ENCODE data around the gene ARHGAP28. TPM values are rescaled to one million over a fixed set of nuclear protein-coding genes. Genes with fewer than 3 reads are reported as not detected.

ARHGAP28 gene
- polyA plus RNA-seq, 1 donor from 2014 or later = 9.8 TPM

GRCh38 chr18:6947338-6948030 is 218.0 kb downstream of the ARHGAP28 start:
- Histone ChIP-seq H3K27ac (ENCODE audit: low read length) (no peak overlapping the region), H4K20me1 (ENCODE audit: insufficient read depth) (no peaks in the 10 kb centered on the region), H3K9me2 (ENCODE audit: insufficient read depth, low read length) (no peaks in the 10 kb centered on the region), H3K9me3 (ENCODE audit: low read length) (no peaks in the 10 kb centered on the region), H2AFZ (ENCODE audit: low read depth, low read length) (no peak overlapping the region), H3K27me3 (ENCODE audit: insufficient read depth, low read depth, low read length) (no peaks in the 10 kb centered on the region), H3K9ac (ENCODE audit: low read length) (no peak overlapping the region), H3K79me2 (replicated peaks; ENCODE audit: insufficient read depth, low read length) (no peaks in the 10 kb centered on the region), H3K4me2 (ENCODE audit: low read length) (no peak overlapping the region), H3K36me3 (ENCODE audit: insufficient read depth, low read length) (no peaks in the 10 kb centered on the region), H3F3A (ENCODE audit: insufficient read depth, low read length, poor library complexity, severe bottlenecking) (no peaks in the 10 kb centered on the region), H3K4me3 (ENCODE audit: low read length) (no peak overlapping the region)
- TF ChIP-seq SMC3 (conservative IDR thresholded peaks at IDR 0.05; ENCODE audit: poor library complexity) (no peak), EP300 (conservative IDR thresholded peaks at IDR 0.05; ENCODE audit: poor library complexity, severe bottlenecking) (no peak), EZH2 (IDR thresholded peaks at IDR 0.05; ENCODE audit: borderline replicate concordance, insufficient read depth, low read length, poor library complexity, severe bottlenecking) (no peak), REST (IDR thresholded peaks at IDR 0.05; ENCODE audit: borderline replicate concordance) (no peak), MXI1 (conservative IDR thresholded peaks at IDR 0.05; ENCODE audit: poor library complexity, severe bottlenecking) (no peak), RAD21 (conservative IDR thresholded peaks at IDR 0.05) (no peak), TAF1 (IDR thresholded peaks at IDR 0.05; ENCODE audit: low read depth) (no peak), POLR2AphosphoS5 (IDR thresholded peaks at IDR 0.05) (no peak)
- TF ChIP-seq, protein P1, sequence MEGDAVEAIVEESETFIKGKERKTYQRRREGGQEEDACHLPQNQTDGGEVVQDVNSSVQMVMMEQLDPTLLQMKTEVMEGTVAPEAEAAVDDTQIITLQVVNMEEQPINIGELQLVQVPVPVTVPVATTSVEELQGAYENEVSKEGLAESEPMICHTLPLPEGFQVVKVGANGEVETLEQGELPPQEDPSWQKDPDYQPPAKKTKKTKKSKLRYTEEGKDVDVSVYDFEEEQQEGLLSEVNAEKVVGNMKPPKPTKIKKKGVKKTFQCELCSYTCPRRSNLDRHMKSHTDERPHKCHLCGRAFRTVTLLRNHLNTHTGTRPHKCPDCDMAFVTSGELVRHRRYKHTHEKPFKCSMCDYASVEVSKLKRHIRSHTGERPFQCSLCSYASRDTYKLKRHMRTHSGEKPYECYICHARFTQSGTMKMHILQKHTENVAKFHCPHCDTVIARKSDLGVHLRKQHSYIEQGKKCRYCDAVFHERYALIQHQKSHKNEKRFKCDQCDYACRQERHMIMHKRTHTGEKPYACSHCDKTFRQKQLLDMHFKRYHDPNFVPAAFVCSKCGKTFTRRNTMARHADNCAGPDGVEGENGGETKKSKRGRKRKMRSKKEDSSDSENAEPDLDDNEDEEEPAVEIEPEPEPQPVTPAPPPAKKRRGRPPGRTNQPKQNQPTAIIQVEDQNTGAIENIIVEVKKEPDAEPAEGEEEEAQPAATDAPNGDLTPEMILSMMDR (IDR thresholded peaks at IDR 0.05; ENCODE audit: poor library complexity, severe bottlenecking) = no peak

DNA sequence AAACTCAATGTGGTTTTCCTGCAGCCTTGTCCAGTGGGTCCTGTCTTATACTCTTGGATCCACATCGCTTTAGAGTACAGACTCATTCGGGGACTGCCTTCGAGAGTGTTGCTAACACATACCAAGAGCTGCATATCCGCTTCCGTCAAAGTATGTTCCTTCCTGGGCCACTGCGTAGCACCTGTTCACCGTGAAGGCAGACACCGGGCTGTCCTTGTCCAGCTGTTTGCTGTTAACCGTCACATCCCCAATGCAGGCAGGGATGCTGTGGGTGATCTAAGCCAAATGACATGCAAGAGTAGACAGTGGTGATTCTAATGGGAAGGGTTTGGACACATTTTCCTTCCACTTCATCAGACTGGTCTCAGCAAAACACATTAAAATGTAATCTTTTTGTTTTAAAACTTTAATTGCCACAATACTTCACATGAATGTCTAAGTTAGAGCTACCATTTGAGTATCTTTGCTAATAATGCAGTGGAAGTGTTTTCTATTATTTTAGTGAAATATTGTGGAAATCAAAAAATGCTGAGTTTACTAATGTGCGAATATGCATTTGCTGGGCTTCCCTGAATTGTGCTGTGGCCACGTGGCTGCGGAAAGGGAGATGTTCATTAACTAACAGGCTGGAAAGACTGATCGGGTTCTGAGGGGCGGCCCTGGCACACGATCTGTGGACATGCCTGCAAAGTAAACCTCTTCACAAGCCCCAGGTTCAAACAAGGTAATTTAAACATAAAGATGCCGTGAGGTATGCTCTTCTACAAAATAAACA is 219.0 kb downstream of the ARHGAP28 start:
- Histone ChIP-seq H3K27ac (ENCODE audit: low read length) (no peak overlapping the region), H3F3A (ENCODE audit: insufficient read depth, low read length, poor library complexity, severe bottlenecking) (no peaks in the 10 kb centered on the region), H3K4me3 (ENCODE audit: low read length) (no peak overlapping the region), H4K20me1 (ENCODE audit: insufficient read depth) (no peaks in the 10 kb centered on the region), H3K79me2 (replicated peaks; ENCODE audit: insufficient read depth, low read length) (no peaks in the 10 kb centered on the region), H3K9me2 (ENCODE audit: insufficient read depth, low read length) (no peaks in the 10 kb centered on the region), H3K9ac (ENCODE audit: low read length) (no peak overlapping the region), H3K36me3 (ENCODE audit: insufficient read depth, low read length) (no peaks in the 10 kb centered on the region), H3K4me2 (ENCODE audit: low read length) (no peak overlapping the region), H3K27me3 (ENCODE audit: insufficient read depth, low read depth, low read length) (no peaks in the 10 kb centered on the region), H3K9me3 (ENCODE audit: low read length) (no peaks in the 10 kb centered on the region), H2AFZ (ENCODE audit: low read depth, low read length) (no peak overlapping the region)
- TF ChIP-seq MXI1 (conservative IDR thresholded peaks at IDR 0.05; ENCODE audit: poor library complexity, severe bottlenecking) (no peak), EZH2 (IDR thresholded peaks at IDR 0.05; ENCODE audit: borderline replicate concordance, insufficient read depth, low read length, poor library complexity, severe bottlenecking) (no peak), POLR2AphosphoS5 (IDR thresholded peaks at IDR 0.05) (no peak), EP300 (conservative IDR thresholded peaks at IDR 0.05; ENCODE audit: poor library complexity, severe bottlenecking) (no peak), REST (IDR thresholded peaks at IDR 0.05; ENCODE audit: borderline replicate concordance) (no peak), TAF1 (IDR thresholded peaks at IDR 0.05; ENCODE audit: low read depth) (no peak), RAD21 (conservative IDR thresholded peaks at IDR 0.05) (no peak), SMC3 (conservative IDR thresholded peaks at IDR 0.05; ENCODE audit: poor library complexity) (no peak)
- TF ChIP-seq, protein P1 (IDR thresholded peaks at IDR 0.05; ENCODE audit: poor library complexity, severe bottlenecking) = no peak

Data from neural cell (in vitro differentiated cells).